OCI-LY7 (cell line): ENCODE results near the gene SLCO1C1.

Experiments used
- CTCF ChIP-seq: fragments of 200-600 bp; sonication (generic); conservative IDR thresholded peaks from 2 replicates; pipeline ENCODE4 v1.5.1; 2014; ENCODE audit warnings: mild to moderate bottlenecking, antibody characterized with exemption, low read length, moderate library complexity, mixed read lengths
- EZH2phosphoT487 ChIP-seq: fragments of 200-600 bp; sonication (generic); IDR thresholded peaks from 2 replicates; pipeline ENCODE4 v1.6.1; 2018; ENCODE audit warnings: low read depth, borderline replicate concordance, mild to moderate bottlenecking, mixed run types, antibody characterized with exemption, low read length, moderate library complexity, mixed read lengths

GRCh38 chr12:20704860-20705259 is 9.7 kb downstream of the SLCO1C1 start:
- no peak for TF ChIP-seq CTCF
- TF ChIP-seq EZH2phosphoT487, result no peak
